Stimulated activated CD8-positive, alpha-beta memory T cell treated with anti-CD3 and anti-CD28 coated beads, Interleukin-7, amount 100 ng/mL, for 48 hours (primary cell): Measurements from ENCODE around the gene ATG9B.
"Not testable (repeated sequence)": the region's sequence is repeated elsewhere in the genome, so short reads cannot be mapped to it uniquely, and the experiment has no call there.

Experiments used
- DNase-seq, 2 donors: peaks; one replicate each; pipeline ENCODE4 v3.0.0-alpha.2; 2020; ENCODE audit warnings: low read depth in 1 of 2; ENCODE audit errors: extremely low read depth in 1 of 2

The ATG9B gene

DNA sequence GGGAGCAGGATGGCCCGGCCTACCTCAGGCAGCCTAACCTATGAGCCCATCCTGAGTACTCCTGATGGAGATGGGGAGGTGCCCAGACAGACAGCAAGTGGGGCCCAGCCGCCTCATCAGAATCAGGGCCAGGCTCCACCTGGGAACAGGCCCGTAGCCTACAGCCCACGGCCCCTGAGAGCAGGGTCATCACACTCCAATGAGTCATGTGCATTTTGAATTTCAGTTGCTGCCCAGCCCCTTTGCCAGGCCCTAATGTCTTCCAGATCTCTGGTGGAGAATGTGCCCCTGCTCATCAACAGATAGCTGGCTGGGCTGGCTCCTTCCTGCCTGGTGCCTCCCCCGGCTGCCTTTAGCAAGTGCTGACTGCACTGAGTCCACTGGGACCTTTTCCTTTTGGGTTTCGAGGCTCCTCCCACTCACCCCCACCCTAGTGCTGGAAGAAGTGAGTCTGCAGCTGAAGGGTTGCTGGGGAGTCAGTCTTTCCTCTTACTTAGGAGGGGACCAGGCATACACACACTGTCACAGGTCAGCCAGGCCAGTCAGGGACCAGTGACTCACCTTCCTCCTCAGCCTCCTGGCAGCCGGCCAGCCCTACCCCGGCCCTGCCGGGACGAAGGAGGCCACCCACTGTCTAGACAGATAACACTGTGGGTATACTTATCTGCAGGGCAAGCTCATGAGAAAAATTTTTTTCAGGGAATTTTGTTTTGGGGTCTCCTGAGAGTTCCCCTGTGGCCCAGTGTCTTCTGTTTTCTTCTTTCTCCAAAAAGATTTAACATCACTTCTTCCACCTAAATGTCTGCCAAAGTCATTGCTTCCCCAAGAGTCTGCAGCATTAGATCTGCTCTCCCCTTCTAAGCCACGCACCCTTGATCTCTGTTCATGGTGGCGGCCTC lies 14.9 kb upstream of the ATG9B start:
- DNase-seq, result peak; percentile 69 to 88

GRCh38 chr7:151035902-151036301 lies 11.6 kb upstream of the ATG9B start:
- DNase-seq, result no peak

DNA sequence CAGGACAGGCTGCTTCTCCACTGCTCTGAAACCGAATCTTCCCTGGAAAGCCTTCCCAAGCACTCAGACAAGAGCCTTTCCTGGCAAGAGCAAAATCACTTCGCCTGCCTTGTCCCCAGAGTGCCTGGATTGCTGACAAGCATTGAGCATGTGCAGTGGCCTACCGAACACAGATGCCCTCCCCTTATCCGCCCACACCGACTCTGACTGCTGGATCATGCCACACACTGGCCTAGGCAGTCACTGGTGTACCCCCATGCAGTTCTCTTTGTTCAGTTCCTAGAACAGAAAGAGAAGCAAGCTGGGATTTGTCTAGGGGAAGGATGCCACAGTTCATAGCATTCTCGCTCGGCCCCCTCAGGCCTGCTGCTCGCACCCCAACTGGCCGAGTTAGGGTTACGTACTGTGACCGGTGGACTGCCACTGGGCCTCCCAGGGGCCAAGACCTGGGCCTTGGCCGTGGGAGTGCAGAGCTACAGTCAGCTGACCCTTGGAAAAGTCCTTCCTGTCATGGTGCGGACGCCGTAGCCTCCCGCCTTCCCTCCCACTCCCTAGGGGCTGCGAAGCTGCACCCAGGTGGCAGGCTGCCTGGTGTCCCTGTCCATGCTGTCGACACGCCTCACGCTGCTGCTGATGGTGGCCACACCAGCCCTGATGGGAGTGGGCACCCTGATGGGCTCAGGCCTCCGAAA lies 10.9 kb upstream of the ATG9B start:
- no peak for DNase-seq

GRCh38 chr7:151034312-151035025 lies 10.2 kb upstream of the ATG9B start:
- no peak for DNase-seq

DNA sequence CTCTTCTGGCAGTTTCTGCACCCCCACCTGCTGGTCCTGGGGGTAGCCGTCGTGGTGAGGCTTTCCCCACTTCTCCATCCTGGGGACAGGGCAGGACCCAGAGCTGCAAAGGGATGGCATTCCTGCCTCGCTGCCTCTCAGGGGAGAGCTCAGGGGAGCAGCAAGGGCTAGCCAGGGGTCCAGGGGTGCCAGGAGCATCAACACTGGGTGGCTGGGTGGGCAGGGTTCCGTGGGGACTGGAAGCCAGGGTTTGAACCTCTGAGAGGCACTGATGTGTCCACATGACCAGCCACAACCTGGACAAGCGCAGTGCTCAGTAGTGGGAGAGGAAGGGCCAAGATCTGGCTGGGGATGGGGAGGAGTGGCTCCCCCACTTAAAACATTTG lies 9.6 kb upstream of the ATG9B start:
- DNase-seq, result no peak

GRCh38 chr7:151032936-151033863 lies 8.9 kb upstream of the ATG9B start:
- DNase-seq, result no peak

DNA sequence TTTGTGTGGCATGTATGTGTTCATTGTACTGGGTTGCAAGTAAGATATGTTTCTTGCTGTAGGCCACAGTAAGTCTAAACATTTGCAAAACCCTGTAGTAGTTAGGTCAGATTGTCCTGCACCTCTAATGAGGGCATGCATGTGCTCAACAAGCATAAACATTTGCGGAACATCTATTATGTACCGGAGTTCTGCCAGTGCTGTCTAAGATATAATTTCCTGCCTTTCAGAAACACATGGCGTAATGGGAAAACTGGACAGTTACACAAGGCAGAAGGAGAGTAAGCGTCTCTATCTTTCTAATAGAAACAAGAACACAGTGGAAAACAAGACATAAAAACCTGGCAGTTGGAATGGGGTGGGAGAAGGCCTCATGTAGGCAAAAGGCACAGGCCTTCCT lies 6.7 kb upstream of the ATG9B start:
- DNase-seq, result no peak

DNA sequence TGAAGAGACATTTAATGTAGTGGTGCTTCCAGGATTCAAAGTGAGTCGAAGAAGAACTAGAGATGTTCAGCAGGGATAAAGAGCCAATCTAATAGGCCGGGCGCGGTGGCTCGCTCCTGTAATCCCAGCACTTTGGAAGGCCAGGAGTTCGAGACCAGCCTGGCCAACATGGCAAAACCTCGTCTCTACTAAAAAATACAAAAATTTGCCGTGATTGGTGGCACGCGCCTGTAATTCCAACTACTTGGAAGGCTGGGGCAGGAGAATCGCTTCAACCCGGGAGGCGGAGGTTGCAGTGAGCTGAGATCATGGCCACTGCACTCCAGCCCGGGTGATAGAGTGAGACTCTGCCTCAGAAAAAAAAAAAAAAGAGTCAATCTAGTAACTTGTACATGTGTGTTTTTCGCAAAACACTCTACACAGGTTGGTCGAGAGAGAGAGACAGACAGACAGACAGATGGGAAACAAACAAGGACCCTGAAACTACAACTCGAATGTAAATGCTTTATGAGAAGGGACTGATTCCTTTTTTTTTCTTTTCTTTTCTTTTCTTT lies 4.7 kb upstream of the ATG9B start:
- no peak for DNase-seq

GRCh38 chr7:151028131-151028947 lies 4.0 kb upstream of the ATG9B start, which contains the start of gene ABCB8:
Gene ABCB8 (plus strand): TSS chr7:151028450. CDS start chr7:151028516, 66 bp downstream.
- peak; percentile 94 to 96 for DNase-seq

DNA sequence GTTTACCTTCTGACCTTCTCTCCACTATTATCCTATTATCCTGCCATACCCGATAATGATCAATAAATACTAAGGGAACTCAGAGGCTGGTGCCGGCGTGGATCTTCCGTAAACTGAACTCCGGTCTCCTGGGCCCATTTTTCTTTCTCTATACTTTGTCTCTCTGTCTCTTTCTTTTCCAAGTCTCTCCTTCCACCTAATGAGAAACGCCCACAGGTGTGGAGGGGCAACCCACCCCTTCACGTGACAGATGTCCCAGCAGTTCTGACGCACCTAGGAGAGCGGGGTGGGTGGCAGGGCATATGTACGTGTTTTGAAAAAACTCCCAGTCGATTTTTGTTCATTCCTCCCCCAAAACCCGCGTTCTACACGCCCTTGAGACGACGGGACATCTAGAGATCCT lies 3.4 kb upstream of the ATG9B start:
- DNase-seq, result not testable (repeated sequence)

GRCh38 chr7:151026771-151027727 lies 2.8 kb upstream of the ATG9B start:
- DNase-seq, result not testable (repeated sequence)

GRCh38 chr7:151025924-151026671 lies 1.8 kb upstream of the ATG9B start:
- DNase-seq, result no peak

DNA sequence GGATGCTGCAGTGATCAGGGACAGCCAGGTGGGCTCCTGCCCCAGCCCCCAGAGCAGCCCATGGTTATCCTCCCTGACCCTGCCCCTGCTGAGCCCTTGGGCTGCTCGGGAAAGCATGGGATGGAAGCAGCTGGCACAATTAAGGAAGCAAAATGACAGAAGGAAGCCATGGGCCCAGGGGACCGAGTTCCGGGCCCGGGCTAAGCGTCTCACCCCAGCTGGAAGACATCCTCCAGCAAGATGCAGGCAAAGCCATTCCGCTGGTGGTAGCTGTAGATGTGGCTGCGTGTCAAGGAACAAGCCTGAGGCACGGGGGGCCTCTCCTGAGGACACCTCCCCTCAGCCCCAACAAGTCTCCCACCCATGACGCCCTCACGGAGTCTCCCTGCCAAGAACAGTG lies 1.1 kb downstream of the ATG9B start:
- DNase-seq, result no peak

GRCh38 chr7:151020231-151020630 lies 4.1 kb downstream of the ATG9B start:
- no peak for DNase-seq

DNA sequence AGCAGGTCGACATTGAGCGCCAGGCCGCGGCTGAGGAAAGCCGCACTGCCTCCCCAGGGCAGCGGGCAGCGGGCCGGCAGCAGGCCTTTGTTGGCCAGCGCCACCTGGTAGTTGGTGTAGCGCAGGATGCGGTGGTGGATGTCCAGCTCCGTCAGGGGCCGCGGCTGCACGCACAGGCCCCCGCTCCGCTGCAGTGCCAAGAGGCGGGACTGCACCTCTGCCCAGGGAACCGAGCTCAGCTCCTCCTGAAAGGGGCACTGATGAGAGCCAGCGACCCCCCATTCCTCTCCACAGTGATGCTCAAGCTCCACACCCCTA lies 5.2 kb downstream of the ATG9B start:
- DNase-seq, result no peak

- DNase-seq, result no peak
These were observed 5.7 kb downstream of the ATG9B start for GRCh38 chr7:151018421-151019129.

DNA sequence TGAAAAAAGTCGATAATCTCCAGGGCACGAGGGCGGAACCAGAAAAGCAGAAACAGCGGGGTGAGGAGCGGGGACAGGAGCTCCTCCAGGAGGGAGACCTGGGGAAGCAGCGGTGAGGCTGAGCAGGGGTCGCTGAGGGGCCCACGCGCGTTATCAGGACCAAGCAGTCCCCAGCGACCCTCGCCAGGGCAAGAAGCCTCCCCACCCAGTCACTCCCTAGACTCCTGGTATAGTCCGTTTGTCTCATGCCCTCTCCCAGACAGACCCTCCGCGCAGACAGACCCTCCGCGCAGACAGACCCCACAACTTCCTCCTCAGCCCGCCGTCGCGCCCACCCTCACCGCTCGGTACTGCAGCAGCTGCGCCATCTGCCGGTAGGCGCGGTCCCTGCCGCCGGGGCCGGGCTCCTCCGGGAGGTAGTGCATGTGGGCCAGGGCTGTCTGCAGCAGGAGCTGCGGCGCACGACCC lies 6.3 kb downstream of the ATG9B start:
- peak; percentile 55 to 71 for DNase-seq
